ENCODE data around the gene FEZ2.
A peak's percentile ranks its signal among the peaks of the same experiment; 100 is the strongest.
"Not testable (repeated sequence)": the region's sequence is repeated elsewhere in the genome, so short reads cannot be mapped to it uniquely, and the experiment has no call there.

Gene FEZ2

GRCh38 chr2:36597532-36598377 is at the start of gene FEZ2:
Gene FEZ2, minus strand, starts transcription at chr2:36598168. Its CDS starts 26 bp downstream, at chr2:36598142.
- DNase-seq = peak; percentile 23

DNA sequence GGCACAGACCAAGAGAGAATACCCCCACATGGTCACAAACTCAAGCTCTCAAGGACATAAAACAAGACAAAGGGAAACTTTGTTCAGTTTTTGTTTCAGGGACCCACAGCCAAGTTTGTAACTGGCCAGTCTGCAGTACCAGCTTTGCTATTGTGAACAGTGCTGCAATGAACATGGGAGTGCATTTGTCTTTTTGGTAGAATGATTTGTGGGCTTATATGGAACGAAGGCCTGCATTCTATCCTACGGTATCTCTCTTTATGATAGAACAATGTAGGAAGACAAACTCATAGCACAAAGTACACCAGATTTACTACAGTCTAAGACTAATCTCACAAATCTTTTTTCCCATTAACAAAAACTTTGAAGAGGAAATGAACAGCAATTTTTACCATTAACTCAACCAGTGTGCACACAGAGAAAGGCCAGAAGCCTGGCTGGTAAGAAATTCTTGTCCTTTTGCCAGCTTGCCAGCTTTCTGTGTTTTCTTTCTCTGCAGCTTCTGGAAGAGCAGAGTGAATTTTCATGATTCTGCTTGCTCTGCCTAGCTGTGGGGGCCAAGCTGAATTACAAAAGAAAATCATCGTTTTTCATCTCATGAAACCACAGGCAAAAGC is 37.1 kb upstream of the FEZ2 start:
- DNase-seq = no peak

DNA sequence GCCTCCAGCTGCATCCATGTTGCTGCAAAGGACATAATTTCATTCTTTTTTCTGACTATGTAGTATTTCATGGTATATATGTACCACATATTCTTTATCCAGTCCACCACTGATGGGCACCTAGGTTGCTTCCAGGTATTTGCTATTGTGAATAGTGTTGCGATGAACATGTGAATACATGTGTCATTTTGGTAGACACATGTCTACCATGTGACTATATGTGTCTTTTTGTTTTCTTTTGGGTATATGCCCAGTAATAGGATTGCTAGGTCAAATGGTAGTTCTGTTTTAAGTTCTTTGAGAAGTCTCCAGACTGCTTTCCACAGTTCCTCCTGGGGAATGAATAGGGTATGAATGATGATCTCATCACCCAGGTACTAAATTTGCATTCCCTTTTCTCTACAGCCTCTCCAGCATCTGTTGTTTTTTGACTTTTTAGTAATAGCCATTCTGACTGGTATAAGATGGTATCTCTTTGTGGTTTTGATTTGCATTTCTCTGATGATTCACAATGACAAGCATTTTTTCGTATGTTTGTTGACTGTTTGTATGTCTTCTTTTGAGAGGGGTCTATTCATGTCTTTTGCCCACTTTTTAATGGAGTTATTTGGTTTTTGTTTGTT is 35.6 kb upstream of the FEZ2 start:
- no peak for DNase-seq

- no peak for DNase-seq
These were observed 28.8 kb upstream of the FEZ2 start for GRCh38 chr2:36626756-36627155.

DNA sequence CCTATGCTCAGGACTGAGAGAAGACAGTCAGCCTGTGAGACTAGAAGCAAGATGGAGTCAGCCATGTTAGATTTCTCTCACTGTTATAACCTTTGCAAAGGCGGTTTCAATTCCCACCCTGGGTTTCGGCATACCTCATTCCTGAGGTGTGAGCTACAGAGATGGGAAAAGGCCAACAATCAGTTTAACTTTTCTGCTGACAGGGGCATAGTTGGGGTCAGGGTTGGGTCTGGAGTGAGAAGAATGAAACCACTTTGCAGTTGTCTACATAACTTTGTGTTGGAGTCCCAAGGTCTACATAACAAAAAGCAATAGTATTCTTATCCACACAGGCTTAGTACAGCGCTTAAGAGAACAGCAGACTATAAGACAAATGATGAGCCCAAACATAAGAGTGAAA is 28.1 kb upstream of the FEZ2 start:
- DNase-seq = no peak

DNA sequence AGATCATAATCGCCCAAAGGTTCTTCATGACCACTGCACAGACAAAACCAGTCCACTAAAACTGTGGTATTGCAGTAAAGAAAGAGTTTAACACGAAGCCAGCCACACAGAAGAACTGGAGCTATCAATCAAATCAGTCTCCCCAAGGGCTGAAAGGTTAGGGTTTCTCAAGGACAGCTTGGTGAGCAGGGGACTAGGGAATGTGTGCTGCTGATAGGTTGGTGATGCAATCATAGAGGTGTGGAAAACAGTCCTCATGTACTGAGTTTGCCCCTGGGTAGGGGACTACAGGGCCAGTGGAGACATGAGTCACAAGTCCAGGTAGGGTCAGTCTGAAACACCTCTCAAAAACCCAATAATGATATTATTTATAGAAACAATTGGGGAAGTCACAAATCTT is 27.3 kb upstream of the FEZ2 start:
- no peak for DNase-seq

GRCh38 chr2:36620321-36620720 is 22.4 kb upstream of the FEZ2 start:
- DNase-seq = no peak

DNA sequence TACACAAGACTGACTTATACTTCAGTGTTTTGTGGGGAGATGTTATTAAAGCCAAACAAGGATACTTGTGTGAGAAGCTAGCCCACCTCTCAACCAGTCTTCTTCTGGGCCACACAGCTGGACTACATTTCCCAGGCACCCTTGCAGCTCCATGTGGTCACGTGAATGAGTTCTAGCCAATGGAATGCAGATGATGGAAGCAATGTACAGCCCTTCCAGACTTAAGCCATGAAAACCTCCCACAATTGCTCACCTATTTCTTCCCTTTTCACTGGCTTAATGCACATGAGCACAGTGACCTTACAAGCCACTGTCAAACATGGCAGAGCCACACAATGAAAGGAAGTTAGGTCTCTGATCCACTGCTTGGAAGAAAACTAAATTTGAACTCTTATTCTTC is 20.4 kb upstream of the FEZ2 start:
- DNase-seq = no peak

DNA sequence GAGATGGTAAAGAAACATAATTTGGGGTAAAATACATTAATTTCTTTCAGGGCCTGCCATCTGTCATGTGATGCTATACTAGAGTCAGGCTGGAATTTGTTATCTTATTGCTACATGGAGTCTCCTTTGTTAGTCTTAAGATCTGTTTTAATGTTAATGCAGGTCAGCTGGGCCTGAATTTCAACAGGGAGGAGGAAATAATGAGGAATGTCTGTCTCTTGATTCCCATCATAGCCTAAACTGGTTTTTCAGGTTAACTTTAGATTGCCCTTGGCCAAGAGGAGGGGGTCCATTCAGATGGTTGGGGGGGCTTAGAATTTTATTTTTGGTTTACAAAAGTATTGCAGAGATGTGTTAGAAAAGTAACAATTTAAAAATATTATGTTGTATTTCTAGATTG is 19.0 kb upstream of the FEZ2 start:
- no peak for DNase-seq

- DNase-seq = no peak
These were observed 17.3 kb upstream of the FEZ2 start for GRCh38 chr2:36615222-36615621.

- DNase-seq = no peak
These were observed 15.8 kb upstream of the FEZ2 start for GRCh38 chr2:36613801-36614200.

DNA sequence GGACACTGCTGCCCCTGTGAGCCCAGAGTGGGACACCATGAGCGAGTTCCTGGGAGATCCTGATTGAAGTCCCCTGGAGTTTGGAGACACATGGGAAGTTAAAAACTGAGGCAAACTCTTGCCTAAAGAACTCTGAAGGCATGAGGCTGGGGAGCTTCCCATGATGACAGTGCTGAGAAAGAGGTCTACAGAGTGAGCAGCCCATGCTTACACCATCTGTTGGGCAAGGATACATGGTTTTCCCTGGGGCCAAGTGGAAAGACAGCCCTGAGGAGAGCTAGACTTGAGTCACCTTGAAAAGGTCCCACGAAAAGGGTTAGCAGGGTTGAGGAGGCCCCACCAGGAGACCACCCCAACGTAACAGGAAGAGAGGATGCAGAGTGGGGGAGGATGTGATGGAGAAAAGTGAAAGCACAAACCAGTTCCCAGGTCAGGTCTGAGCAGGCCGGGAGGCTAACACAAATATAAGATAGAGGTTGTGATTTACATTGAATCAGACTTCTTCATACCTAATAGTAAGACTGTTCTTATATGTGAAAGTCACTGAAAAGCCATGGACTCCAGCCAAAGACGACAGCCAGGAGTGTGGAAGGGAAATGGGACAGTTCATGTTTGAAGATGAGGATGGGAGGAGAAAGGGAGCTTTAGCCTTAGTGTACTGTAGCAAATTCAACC is 13.5 kb upstream of the FEZ2 start:
- DNase-seq = no peak

DNA sequence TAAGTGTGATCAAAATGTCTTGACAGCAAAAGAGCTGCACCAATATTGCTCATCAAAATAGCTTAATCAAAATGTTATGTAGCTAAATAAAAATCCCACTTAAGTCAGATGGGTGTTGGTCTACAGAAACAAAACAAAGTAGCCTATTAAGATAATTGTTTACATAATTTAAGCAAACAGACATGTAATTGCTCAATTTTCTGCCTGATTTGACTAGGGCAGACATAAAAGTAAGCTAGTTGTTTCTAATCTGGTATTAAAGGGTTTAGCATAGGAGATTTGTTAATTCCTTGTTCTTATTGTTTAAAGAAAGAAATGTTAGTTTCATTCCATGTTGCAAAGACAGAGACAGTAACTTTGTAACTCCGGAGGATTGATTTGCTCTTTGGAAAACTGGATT is 11.5 kb upstream of the FEZ2 start:
- no peak for DNase-seq

- no peak for DNase-seq
These were observed 10.0 kb upstream of the FEZ2 start for GRCh38 chr2:36607947-36608346.

DNA sequence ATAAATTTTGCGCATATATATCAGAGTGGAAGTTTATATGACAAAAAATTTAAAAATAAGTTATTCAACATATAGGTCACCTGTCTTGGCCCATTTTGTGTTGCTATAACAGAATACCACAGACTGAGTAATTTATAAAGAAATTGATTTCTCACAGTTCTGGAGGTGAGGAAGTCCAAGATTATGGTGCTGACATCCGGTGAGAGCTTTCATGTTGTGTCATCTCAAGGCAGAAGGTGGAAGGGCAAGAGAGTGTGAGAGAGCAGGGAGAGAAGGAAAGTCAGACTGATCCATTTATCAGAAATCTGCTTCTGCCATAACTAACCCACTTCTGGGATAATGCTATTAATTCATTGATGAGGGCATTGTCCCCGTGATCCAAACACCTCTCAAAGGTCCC is 9.0 kb upstream of the FEZ2 start:
- no peak for DNase-seq

DNA sequence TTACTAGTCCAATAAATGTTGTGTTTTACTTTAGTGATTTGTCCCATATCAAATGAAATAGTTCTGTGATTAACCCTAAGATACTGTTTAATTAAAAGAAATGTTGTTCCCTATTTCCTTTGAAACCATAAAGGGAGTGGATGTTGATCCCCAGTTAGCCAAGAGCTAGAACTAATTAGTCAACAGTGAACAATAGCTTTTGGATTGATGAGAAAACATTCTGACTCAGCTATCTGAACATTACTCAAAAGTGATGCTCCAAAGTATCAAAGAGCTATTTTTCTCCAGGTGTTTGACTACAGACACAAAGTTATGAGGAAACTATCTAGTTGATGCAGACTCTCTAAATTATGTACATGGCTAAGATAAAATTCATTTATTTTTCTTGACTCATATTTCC is 7.3 kb upstream of the FEZ2 start:
- DNase-seq = no peak

DNA sequence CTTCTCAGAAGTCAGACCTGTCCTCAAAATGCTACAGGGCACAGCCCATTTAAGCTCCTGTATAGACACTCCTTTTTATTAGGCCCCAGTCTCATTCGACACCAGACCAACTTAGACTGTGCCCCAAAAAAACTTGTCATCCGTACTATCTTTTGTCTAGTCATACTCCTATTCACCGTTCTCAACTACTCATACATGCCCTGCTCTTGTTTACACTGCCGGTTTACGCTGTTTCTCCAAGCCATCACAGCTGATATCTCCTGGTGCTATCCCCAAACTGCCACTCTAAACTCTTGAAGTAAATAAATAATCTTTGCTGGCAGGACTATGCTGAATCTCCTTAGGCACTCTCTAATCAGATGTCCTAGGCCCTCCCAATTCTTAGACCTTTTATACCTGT is 5.7 kb upstream of the FEZ2 start:
- DNase-seq = not testable (repeated sequence)

DNA sequence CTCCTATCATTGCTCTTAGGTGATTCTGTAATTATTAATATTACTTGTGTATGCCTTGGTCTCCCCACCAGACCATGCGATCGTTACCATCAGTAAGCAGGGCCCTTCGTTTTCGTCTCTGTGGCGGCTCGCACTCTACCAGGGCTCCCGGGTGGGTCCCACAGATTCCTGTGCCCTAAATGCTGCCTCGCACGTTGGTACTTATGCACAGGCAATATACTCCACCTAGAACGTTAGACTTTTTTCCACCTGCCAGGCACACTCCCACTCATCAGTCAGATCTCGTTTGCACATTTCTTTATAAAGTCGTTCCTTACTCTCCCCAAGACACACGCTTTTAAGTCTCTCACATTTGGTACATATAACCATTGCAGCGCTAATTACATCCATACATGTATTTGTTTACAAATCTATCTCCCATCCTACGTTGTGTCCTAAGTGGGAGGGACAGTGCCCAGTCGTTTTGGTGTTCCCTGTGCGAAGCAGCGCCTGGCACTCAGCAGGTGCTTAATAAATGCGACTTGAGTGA is 901 bp downstream of the FEZ2 start:
- no peak for DNase-seq

DNA sequence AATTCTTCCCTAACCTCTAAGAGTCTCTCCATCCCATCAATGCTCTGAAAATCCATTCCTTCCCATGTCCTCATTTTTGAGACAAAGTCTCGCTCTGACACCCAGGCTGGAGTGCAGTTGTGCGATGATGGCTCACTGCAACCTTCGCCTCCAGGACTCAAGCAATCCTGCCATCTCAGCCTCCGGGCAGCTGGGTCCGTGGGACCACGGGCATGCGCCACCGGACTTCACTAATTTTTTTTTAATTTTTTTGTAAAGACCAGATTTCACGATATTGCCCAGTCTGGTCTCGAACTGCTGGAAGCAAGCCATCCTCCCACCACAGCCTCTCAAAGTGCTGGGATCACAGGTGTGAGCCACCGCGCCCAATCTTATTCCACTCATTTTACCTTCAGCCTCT is 1.6 kb downstream of the FEZ2 start:
- DNase-seq = no peak

DNA sequence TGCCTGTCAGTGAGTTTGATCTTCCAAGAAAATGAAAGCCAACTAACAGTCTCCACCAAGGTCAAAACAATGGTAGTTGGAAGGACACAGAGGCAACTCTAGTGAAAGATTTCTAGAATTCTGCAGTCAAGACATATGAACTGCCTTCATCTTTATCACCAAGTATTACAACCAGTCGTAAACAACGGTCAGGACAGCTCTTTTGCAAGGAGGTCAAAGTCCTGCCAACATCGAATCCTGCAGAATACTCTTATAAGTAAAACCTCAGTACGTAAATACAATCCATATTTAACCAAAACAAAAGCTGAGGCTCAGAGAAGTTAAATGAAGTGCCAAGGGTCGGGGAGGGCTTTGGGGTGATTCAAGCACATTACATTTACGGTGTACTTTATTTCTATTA is 3.1 kb downstream of the FEZ2 start:
- no peak for DNase-seq

DNA sequence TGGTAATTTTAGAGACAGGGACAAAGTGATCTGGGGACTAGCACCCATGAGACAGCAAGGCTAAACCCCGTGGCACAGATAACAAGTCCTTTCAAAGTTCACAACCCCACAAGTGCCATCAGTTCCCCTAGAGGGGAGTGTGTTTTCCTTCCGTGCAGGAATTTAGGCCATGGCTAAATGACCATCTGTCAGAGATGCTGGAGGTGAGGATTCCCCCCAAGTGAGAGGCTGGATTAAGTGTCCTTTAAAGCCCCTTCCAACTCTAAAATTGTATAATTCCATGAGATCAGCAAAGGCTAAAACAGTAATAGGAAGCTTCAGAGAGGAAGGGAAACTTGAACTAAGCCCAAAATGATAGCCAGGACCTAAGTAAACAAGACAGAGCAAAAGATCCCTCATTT is 8.7 kb downstream of the FEZ2 start:
- no peak for DNase-seq

- DNase-seq = no peak
These were observed 10.4 kb downstream of the FEZ2 start for GRCh38 chr2:36587556-36587955.

- DNase-seq = no peak
These were observed 10.9 kb downstream of the FEZ2 start for GRCh38 chr2:36587101-36587500.

Data from NCI-H1105 (cell line).